Stimulated activated CD8-positive, alpha-beta memory T cell treated with anti-CD3 and anti-CD28 coated beads, Interleukin-7, amount 100 ng/mL, for 1 hour (primary cell): ENCODE data around the gene LMF2.

ENCODE experiments used
- DNase-seq, 2 donors: peaks; one replicate each; pipeline ENCODE4 v3.0.0-alpha.2; 2020; ENCODE audit warnings: low read depth in 2 of 2

LMF2 gene

GRCh38 chr22:50464451-50464850, 43.1 kb downstream of the LMF2 start:
- DNase-seq, result no peak

GRCh38 chr22:50463188-50463900, 44.2 kb downstream of the LMF2 start:
- no peak for DNase-seq

- DNase-seq, result no peak
These were observed 45.4 kb downstream of the LMF2 start for GRCh38 chr22:50461979-50462540.

- DNase-seq, result no peak
These were observed 46.0 kb downstream of the LMF2 start for GRCh38 chr22:50461536-50461935.

- no peak for DNase-seq
These were observed 46.6 kb downstream of the LMF2 start for GRCh38 chr22:50460938-50461337.

- no peak for DNase-seq
These were observed 47.9 kb downstream of the LMF2 start for GRCh38 chr22:50459496-50460140.

- no peak for DNase-seq
These were observed 48.5 kb downstream of the LMF2 start for GRCh38 chr22:50459016-50459415.

DNA sequence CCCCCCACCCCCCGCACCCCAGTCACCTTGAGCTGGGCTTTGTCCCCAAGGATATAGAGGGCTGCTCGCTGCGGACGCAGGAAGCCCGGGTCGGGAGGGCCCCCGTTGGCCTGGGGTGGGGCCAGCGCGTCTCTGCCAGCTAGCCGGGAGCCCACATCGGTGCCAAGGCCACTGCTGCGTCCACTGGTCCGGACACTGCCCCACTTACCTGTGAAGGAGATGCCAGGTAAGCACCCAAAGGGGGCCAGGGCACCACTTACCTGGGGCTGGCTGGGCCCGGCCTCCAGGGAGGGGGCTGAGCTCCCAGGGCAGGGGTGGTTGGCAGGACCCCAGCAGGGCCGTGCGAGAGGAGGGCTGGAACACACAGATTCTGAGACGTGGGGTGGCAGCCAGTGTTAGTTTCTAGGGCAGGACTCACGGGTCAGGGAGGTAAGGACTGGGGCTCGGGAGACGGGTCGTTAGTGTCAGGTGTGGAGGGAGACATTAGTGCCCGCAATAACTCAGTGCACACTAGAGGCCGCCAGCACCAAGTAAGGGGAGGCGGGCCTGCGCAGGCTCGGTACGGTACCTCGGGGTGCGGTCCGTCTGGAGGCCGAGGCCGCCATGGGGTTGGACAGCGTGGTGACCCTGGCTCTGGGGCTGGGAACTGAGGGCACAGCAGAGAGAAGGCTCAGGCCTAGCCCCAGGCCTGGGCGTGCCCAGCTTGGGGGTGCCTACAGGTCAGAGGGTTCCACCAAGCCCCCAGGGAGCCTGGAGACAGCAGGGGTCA, 50.9 kb downstream of the LMF2 start:
- no peak for DNase-seq

- DNase-seq, result no peak
These were observed 51.5 kb downstream of the LMF2 start for GRCh38 chr22:50456026-50456425.

- no peak for DNase-seq
These were observed 52.3 kb downstream of the LMF2 start for GRCh38 chr22:50455201-50455600.

- no peak for DNase-seq
These were observed 52.9 kb downstream of the LMF2 start for GRCh38 chr22:50454556-50455075.
